NCI-H146 treated with DMSO at 0.1 percent for 48 hours (cell line): ENCODE data around the gene GBP6.
"Not testable (repeated sequence)": the region's sequence is repeated elsewhere in the genome, so short reads cannot be mapped to it uniquely, and the experiment has no call there.

Experiments used
- DNase-seq: peaks from one replicate; lab custom pipeline; 2025; ENCODE audit not compliant: unreplicated experiment; lab: John Stamatoyannopoulos, UW

Gene GBP6

GRCh38 chr1:89363638-89364536 lies at the start of gene GBP6:
TSS of gene GBP6 (plus strand) at chr1:89364059. CDS start at chr1:89368552, 4,493 bp downstream.
- no peak for DNase-seq

GRCh38 chr1:89322402-89322801 lies 41.5 kb upstream of the GBP6 start:
- DNase-seq, result no peak

DNA sequence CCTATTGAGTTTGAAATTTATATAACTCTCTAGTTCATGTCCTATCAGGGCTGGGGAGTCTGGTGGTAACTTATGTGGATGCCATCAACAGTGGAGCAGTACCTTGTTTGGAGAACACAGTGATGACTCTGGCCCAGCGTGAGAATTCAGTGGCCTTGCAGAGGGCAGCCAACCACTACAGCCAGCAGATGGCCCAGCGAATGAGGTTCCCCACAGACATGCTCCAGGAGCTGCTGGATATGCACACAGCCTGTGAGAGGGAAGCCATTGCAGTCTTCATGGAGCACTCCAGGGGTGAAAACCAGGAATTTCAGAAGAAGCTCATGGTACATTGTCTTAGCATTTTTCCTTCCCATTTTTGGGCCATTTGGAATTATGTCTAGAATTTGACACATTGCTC lies 32.0 kb upstream of the GBP6 start:
- no peak for DNase-seq

GRCh38 chr1:89332461-89332860 lies 31.4 kb upstream of the GBP6 start:
- no peak for DNase-seq

- DNase-seq, result no peak
These were observed 28.4 kb upstream of the GBP6 start for GRCh38 chr1:89335486-89335885.

DNA sequence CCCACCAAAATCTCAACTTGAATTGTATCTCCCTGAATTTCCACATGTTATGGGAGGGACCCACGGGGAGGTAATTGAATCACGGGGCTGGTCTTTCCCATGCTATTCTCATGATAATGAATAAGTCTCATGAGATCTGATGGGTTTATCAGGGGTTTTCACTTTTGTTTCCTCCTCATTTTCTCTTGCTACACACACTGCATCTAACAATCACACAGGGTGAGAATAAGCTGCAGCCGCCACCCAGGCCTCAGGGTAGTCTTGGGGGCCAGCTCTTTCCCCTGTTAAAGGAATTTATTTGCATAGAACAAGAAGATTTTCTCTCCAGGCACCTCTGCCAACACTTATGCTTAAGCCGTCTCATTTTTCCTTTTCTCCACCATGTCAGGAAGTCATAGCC lies 26.0 kb upstream of the GBP6 start:
- DNase-seq, result no peak

DNA sequence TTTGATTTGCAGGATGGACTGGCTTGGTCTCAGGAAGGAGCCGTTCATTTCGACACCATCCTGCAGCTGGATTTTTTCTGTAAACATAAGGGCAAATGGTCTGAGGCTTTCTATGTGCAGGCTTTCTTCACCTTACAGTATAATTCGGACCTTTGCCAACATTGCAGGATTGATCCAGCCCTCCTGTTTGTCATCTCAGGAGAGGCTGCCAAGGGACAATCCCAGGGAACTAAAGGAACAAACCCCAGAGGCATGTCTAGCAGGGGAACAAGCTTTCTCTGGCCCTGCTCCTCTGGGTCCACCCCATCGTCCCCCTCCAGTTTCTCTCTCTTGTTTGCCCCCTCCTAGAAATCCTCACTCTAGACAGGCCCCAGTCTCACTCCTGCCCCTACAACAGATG lies 24.8 kb upstream of the GBP6 start:
- no peak for DNase-seq

GRCh38 chr1:89345479-89345878 lies 18.4 kb upstream of the GBP6 start:
- not testable (repeated sequence) for DNase-seq

GRCh38 chr1:89347296-89347695 lies 16.6 kb upstream of the GBP6 start:
- no peak for DNase-seq

- no peak for DNase-seq
These were observed 13.6 kb upstream of the GBP6 start for GRCh38 chr1:89350298-89350697.

DNA sequence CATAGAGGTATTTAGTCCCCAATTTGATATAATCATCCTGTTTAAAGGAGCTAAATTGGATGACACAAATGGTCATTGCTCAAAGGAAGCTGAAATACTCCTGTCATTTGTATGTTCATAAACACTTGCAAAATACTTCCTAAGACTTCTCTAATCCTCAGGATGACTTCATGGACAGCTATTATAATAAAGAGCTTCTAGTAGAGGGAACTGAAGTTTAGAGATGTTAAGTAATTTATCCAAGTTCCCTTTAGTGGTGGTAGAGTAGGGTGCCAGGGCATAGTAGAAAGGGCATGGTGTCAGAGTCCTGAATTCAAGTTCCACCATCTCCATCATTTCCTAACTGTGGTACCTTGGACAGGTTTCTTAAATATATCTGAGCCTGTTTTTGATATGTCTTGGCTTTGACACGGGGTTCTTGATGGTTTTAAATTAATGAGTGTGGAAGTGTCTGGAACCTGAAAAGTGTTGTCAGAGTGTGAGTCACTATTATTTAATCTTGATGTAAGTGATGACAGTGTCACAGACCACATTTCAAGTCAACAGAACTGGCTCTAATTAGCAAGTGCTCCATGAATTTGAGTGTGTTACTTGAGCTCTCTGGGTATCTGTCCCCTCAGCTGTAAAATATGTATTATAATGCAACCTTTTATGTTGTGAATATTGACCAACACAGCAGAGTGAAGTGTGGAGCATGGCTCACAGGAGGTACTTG lies 12.1 kb upstream of the GBP6 start:
- no peak for DNase-seq

DNA sequence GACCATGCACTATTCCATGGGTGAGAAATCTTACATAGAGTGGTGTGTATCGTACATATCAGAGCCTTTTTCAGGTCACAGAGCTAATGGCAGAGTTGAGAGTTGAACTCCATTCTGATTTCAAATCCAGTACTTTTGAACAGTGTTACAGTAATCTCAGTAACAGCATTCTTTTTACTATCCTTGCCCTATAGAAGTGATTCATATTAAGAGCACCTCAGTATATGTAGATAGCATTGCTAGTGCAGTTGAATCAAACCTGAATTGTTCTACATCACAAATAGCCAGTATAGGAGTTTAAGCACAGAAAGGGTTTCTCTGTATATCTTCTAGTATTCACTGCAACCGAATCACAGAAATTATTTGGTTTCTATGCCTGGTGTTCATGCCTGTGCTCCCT lies 11.4 kb upstream of the GBP6 start:
- no peak for DNase-seq

DNA sequence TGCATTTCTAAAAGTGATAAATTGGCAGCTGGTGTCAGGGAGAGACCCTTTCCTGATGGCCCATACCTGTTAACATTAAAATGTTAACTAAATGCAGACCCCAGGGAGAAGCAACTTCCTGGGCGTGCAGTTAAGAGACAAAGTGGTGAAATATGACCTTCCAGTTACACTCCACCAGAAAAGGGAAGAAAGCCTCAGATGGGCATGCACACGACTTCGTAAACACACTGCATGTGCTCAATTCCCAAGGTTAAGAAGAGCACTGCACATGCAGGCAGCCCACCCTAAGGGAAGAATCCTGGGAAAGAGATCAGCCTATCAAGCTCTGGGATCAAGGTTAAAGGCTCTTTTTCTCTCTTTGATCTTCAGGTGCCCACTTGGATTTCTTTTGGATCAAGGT lies 9.7 kb upstream of the GBP6 start:
- no peak for DNase-seq

GRCh38 chr1:89355056-89355455 lies 8.8 kb upstream of the GBP6 start:
- no peak for DNase-seq

- DNase-seq, result peak; percentile 80
These were observed 7.0 kb upstream of the GBP6 start for GRCh38 chr1:89356658-89357400.

DNA sequence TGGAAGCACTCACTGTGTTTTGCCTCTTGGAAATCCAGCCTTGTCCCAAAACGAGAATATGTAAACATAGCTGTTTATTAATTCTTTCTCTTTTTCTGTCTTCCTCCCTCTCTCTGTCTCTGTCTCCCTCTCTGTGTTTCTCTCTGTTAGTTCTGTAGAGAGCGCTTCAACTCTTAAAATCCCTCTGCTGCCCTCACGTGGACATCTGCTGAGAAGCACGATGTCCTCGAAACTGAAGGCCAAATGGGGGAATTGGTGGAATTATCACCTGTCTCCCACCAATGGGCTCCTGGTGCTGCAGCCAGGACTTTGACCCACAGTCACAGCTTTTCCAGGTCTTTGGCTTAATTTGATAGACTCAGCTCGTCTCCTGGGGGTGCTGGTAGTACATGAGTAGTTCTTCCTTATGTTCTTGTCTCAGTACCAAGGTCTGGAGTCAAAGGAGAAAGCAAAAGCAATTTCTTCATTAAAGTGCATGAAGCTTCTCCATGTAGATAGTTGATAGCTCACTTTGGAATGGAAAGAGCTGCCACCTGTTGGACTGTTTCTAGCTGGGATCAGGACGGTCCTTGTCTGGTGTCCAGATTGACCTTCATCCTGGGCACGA lies 5.5 kb upstream of the GBP6 start:
- DNase-seq, result peak; percentile 66

- no peak for DNase-seq
These were observed 3.1 kb upstream of the GBP6 start for GRCh38 chr1:89360716-89361115.

- DNase-seq, result no peak
These were observed 2.2 kb upstream of the GBP6 start for GRCh38 chr1:89361681-89362080.

DNA sequence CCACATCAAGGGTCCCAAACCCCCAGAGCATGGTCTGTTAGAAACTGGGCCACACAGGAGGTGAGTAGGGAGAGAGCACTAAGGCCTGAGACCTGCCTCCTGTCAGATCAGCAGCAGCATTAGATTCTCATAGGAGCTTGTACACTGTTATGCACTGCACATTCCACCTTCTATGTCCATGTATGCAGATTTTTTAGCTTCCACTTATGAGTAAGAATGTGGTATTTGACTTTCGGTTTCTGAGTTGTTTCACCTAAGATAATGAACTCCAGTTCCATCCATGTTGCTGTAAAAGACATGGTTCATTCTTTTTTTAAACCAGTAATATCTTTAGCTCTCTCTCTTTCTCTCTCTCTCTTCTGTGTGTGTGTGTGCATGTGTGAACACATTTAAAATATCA lies 663 bp upstream of the GBP6 start:
- DNase-seq, result no peak

- no peak for DNase-seq
These were observed 1.2 kb downstream of the GBP6 start for GRCh38 chr1:89364954-89365550.

DNA sequence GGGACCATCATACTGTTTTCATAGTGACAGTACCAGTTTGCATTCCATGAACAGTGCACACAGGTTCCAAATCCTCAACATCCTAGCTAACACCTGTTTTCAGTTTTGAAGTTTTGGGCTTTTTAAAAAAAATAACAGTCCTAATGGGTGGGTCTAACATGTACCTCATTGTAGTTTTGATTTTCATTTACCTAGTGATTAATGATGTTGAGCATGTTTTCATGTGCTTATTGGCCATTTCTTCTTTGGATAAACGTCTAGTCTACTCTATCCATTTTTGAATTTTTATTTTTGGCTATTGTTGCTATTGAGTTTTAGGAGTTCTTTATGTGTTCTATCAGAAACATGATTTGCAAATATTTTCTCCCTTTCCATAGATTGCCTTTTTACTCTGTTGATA lies 3.4 kb downstream of the GBP6 start:
- no peak for DNase-seq
